CD1c-positive myeloid dendritic cell (primary cell): Measurements from ENCODE around the gene HLA-F.

Source experiments
- DNase-seq: peaks from one replicate; pipeline ENCODE4 v3.0.0-alpha.2; 2016; ENCODE audit errors: extremely low spot score

The HLA-F gene

GRCh38 chr6:29763491-29764289, 40.5 kb downstream of the HLA-F start:
- DNase-seq, result peak; percentile 20

DNA sequence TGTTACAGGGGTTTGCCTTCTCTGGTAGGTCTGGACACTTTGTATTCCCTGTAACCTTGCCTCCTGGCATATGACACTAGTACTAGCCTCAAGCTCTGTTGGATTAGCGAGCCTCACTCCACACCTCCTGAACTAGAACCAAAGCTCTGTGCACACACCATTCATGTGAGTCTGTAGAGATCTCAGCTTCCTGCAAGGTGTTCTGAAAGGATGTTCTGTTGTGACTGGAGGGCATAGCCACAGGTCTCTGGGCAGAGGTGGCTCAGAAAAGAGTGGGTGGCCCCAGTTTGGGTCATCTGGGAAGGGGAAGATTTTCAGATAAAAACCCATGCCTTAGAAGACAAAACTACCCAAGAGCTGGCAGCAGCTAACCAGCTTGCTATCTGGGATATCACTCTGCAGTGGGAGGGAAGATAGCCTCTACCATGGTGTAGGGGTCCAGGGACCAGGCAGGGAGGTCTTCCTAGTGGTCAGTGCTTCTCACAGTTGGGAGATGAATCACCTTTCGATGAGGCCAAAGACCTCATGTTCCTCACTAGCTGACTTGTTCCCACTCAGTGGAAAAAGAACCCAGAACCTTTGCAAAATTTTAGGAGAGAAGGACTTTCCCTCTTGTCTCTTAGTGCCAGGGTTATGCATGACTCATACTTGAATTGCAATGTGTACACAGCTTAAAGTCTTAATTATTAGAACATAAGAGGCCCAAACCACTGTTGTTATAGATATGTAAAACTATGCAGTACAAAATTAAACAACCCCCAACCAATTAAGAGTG, 41.4 kb downstream of the HLA-F start:
- DNase-seq, result no peak

DNA sequence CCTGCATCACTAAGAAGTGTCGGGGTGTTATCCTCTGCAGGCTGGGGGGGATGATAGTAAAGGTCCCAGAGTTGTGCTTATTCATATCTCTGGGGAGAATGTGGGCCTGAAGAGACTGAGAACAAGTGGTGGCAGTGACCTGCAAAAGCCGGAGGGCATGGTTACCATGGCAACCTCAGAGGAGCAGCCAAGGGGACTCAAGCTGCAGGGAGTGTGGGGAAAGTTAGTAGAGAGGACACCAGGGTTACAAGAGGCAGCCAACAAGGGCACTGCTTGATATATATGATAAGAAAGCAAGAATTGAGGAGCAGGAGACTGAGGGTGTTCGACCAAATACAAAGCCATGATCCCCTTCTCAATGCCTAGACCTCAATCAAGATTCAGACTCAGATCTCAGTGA, 46.1 kb downstream of the HLA-F start:
- DNase-seq, result no peak

GRCh38 chr6:29770306-29770705, 47.1 kb downstream of the HLA-F start:
- DNase-seq, result no peak

DNA sequence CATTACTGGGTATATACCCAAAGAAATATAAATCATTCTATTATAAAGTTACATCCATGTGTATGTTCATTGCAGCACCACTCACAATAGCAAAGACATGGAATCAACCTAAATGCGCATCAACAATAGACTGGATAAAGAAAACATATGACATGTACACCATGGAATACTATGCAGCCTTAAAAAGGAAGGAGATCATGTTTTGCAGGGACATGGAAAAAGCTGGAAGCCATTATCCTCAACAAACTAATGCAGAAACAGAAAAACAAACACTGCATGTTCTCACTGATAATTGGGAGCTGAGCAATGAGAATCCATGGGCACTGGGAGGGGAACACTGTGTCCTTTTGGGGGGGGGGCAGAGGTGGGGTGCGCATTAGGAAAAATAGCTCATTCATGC, 53.5 kb downstream of the HLA-F start:
- no peak for DNase-seq
